DOHH2 (cell line): Measurements from ENCODE around the gene RAC3.

Experiments
- EZH2phosphoT487 ChIP-seq: fragments of 200-600 bp; sonication (generic); IDR thresholded peaks from 2 replicates; pipeline ENCODE4 v1.6.1; 2017; ENCODE audit warnings: borderline replicate concordance, mild to moderate bottlenecking, antibody characterized with exemption, low read length, moderate library complexity, mixed read lengths
- TF ChIP-seq, protein P1 (sequence below): fragments of 200-600 bp; sonication (generic); IDR thresholded peaks from one replicate; pipeline ENCODE4 v1.5.1; 2014; ENCODE audit warnings: antibody characterized with exemption, mild to moderate bottlenecking, low read depth, low read length; ENCODE audit not compliant: poor library complexity, severe bottlenecking

GRCh38 chr17:81999976-82000802 lies 31.3 kb upstream of the RAC3 start:
- TF ChIP-seq, protein P1, sequence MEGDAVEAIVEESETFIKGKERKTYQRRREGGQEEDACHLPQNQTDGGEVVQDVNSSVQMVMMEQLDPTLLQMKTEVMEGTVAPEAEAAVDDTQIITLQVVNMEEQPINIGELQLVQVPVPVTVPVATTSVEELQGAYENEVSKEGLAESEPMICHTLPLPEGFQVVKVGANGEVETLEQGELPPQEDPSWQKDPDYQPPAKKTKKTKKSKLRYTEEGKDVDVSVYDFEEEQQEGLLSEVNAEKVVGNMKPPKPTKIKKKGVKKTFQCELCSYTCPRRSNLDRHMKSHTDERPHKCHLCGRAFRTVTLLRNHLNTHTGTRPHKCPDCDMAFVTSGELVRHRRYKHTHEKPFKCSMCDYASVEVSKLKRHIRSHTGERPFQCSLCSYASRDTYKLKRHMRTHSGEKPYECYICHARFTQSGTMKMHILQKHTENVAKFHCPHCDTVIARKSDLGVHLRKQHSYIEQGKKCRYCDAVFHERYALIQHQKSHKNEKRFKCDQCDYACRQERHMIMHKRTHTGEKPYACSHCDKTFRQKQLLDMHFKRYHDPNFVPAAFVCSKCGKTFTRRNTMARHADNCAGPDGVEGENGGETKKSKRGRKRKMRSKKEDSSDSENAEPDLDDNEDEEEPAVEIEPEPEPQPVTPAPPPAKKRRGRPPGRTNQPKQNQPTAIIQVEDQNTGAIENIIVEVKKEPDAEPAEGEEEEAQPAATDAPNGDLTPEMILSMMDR = no peak
- no peak for TF ChIP-seq EZH2phosphoT487
